Uterus (tissue), 4 donors: Measurements from ENCODE around the gene C18orf63. TPM values are rescaled to one million over a fixed set of nuclear protein-coding genes. Genes with fewer than 3 reads are reported as not detected.

Experiments
- DNase-seq, 2 donors: peaks; one replicate each; pipeline ENCODE4 v3.0.0-alpha.2; 2019 to 2020
- H3K27ac ChIP-seq, 2 donors: fragments of 200-600 bp; sonication (generic); 1 replicate in 1 of 2; 2 replicates in 1 of 2; pipeline ENCODE4 v1.5.1; 2016 to 2018
- H3K27me3 ChIP-seq, 2 donors: fragments of 200-600 bp; sonication (generic); one replicate each; pipeline ENCODE4 v1.5.1; 2018 to 2019; ENCODE audit warnings: control low read depth in 1 of 2
- H3K36me3 ChIP-seq, 2 donors: fragments of 200-600 bp; sonication (generic); one replicate each; pipeline ENCODE4 v1.5.1; 2019; ENCODE audit warnings: control low read depth in 1 of 2
- H3K4me1 ChIP-seq, 2 donors: fragments of 200-600 bp; sonication (generic); one replicate each; pipeline ENCODE4 v1.5.1; 2018 to 2019; ENCODE audit warnings: control low read depth in 1 of 2
- H3K4me3 ChIP-seq, 2 donors: fragments of 200-600 bp; sonication (generic); 1 replicate in 1 of 2; 2 replicates in 1 of 2; pipeline ENCODE4 v1.5.1; 2018 to 2019; ENCODE audit warnings: mild to moderate bottlenecking in 1 of 2
- H3K9me3 ChIP-seq, 2 donors: fragments of 200-600 bp; sonication (generic); one replicate each; pipeline ENCODE4 v1.5.1; 2019; ENCODE audit warnings: control low read depth in 1 of 2
- POLR2A ChIP-seq, 2 donors: fragments of 450-650 bp; IDR thresholded peaks; one replicate each; pipeline ENCODE4 v1.6.1; 2016; ENCODE audit warnings: antibody characterized with exemption in 2 of 2, mild to moderate bottlenecking in 1 of 2, moderate library complexity in 1 of 2
- intact Hi-C: fragments of 100-400 bp; cut with DNase I; formaldehyde crosslinking; loops from one replicate; pipeline ENCODE4 v1.15.1; 2023; ENCODE audit warnings: low total_unique reads
- total RNA-seq, 4 donors: library from RNA; depleted of rRNA in 3 of 4; stranded (reverse); fragments of >200 nt in 3 of 4; gene quantifications; one replicate each; pipeline versions ENCODE4 v1.1.0 to v1.2.4, GENCODE V29; 2014 to 2023
- TF ChIP-seq, protein P1 (sequence below), 4 experiments: fragments of 200-600 bp in 2 of 4; fragments of 450-650 bp in 2 of 4; sonication (generic) in 2 of 4; IDR thresholded peaks; one replicate each; pipeline ENCODE4 v1.5.1; 2016 to 2019; ENCODE audit warnings: antibody characterized with exemption in 4 of 4, mild to moderate bottlenecking in 2 of 4, moderate library complexity in 1 of 4
- donor health status: DM: yes; HTN: yes; CAD: no.

Gene C18orf63
- total RNA-seq, 4 donors from 2014 or later = not detected

DNA sequence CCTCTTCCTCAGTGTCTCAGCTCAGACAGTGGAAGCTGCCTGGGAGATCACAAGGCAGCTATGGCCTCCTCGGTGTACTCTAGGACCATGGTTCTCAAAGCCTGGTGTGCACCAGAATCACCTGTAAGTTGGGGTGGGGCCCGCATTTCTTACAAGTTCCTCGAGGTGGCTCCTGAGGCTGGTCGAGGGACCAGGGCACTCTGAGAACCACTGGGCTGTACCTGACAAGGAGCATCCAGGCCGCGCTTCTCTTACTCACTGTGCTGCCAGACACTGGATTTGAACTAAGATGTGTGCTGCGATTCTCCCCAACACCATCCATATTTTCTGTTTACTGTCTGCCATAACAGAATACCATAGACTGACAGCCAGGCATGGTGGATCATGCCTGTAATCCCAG lies 81.9 kb downstream of the C18orf63 start:
- intact Hi-C loops = no loop called here
- no peak for TF ChIP-seq POLR2A (IDR thresholded peaks at IDR 0.05)
- TF ChIP-seq, protein P1, sequence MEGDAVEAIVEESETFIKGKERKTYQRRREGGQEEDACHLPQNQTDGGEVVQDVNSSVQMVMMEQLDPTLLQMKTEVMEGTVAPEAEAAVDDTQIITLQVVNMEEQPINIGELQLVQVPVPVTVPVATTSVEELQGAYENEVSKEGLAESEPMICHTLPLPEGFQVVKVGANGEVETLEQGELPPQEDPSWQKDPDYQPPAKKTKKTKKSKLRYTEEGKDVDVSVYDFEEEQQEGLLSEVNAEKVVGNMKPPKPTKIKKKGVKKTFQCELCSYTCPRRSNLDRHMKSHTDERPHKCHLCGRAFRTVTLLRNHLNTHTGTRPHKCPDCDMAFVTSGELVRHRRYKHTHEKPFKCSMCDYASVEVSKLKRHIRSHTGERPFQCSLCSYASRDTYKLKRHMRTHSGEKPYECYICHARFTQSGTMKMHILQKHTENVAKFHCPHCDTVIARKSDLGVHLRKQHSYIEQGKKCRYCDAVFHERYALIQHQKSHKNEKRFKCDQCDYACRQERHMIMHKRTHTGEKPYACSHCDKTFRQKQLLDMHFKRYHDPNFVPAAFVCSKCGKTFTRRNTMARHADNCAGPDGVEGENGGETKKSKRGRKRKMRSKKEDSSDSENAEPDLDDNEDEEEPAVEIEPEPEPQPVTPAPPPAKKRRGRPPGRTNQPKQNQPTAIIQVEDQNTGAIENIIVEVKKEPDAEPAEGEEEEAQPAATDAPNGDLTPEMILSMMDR (IDR thresholded peaks at IDR 0.05) = no peak
- no peaks in the 10 kb centered on the region for H3K36me3 ChIP-seq
- no peak overlapping the region for H3K27ac ChIP-seq
- H3K9me3 ChIP-seq = no peaks in the 10 kb centered on the region
- no peak for DNase-seq
- no peak overlapping the region for H3K4me3 ChIP-seq
- H3K4me1 ChIP-seq = peaks cover 0 to 3% of the 10 kb centered on the region in 2 donors
- H3K27me3 ChIP-seq = no peaks in the 10 kb centered on the region

DNA sequence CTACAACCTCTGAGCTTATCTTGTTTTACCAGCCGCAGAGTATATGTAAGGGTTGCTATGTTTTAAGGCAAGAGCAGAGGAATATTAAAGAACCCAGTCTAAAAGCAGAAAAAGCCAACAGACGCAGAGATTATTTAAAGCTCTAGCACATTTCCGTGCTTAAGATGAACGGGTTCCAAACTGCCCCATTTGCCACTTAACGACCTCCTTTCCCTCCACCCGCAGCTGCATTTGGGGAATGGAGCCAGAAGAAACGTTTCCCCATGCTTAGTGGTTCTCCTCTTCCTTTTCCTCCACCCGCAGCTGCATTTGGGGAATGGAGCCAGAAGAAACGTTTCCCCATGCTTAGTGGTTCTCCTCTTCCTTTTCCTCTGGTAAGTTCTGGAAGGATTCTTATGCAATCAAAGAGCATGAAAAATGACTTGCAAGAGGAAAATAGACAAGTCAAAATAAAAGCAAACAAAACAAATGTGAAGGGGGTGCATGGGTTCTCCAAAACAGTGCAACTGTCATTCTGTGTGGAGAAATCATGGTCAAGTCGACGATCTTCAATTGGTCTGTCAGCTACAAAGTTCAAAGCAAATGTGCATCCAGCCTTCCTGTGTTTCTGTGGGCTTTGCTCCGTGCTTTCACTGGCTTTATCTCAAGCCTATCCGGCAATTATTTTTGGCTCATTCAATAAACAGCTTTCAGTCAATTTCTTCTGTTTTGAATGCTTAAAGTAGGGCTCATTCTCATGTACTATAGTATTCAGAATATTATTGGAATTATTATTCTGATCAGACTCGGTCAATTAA lies 83.7 kb downstream of the C18orf63 start:
- H3K27me3 ChIP-seq = no peaks in the 10 kb centered on the region
- no peaks in the 10 kb centered on the region for H3K9me3 ChIP-seq
- no peak for TF ChIP-seq POLR2A (IDR thresholded peaks at IDR 0.05)
- TF ChIP-seq, protein P1 (IDR thresholded peaks at IDR 0.05) = no peak
- no peak for DNase-seq
- peaks cover 0 to 3% of the 10 kb centered on the region in 2 donors for H3K4me1 ChIP-seq
- no peaks in the 10 kb centered on the region for H3K36me3 ChIP-seq
- no peak overlapping the region for H3K4me3 ChIP-seq
- intact Hi-C loops = no loop called here
- no peak overlapping the region for H3K27ac ChIP-seq

DNA sequence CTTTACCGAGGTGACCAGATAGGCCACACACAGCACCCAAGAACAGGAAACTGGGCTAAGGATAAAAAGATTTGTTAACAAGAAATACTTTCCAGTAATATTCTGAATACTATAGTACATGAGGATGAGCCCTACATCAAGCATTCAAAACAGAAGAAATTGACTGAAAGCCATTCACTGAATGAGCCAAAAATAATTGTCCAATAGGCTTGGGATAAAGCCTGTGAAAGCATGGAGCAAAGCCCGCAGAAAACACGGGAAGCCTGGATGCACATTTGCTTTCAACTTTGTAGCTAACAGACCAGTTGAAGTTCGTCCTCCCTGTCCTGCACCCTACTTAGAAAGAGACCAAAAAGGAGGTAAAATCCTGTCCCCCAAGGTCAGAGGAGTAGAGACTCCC lies 85.2 kb downstream of the C18orf63 start:
- no peak overlapping the region for H3K27ac ChIP-seq
- DNase-seq = no peak
- H3K9me3 ChIP-seq = no peaks in the 10 kb centered on the region
- no peak for TF ChIP-seq POLR2A (IDR thresholded peaks at IDR 0.05)
- TF ChIP-seq, protein P1 (IDR thresholded peaks at IDR 0.05) = no peak
- no peaks in the 10 kb centered on the region for H3K36me3 ChIP-seq
- no peaks in the 10 kb centered on the region for H3K27me3 ChIP-seq
- H3K4me3 ChIP-seq = no peak overlapping the region
- H3K4me1 ChIP-seq = peaks cover 0 to 2% of the 10 kb centered on the region in 2 donors
- intact Hi-C loops = no loop called here

DNA sequence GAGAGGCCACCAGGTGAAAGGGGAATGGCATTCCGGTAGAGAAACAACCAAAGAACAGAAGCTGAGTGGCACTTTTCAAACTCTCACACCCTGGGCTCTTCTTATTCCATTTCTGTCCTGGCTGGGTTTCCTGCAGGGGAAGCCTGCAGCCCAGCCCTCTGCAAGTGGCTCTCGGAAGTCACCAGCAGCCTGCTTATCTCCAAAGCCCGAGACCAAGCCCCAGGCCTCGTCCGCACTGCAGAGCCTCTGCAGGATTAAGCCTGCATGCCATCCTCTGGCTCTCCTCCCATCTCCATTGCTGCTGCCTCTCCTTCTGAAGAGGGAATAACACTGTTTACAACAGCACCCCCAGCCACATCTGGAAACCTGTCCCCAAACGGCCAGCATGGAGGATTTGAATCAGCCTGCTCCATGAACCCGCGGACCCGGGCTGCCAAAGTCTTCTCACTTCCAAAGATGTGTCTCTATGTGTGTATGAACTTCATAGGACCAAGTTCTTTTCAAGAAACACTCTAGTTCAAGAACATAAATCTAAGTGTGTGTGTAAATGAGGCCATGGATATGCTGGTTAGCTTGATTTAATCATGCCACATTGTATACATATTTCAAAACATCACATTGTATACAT lies 87.3 kb downstream of the C18orf63 start:
- Histone ChIP-seq H3K36me3 (no peaks in the 10 kb centered on the region), H3K27ac (no peak overlapping the region), H3K4me1 (no peaks in the 10 kb centered on the region), H3K9me3 (no peaks in the 10 kb centered on the region), H3K27me3 (no peaks in the 10 kb centered on the region), H3K4me3 (no peak overlapping the region)
- no peak for TF ChIP-seq POLR2A (IDR thresholded peaks at IDR 0.05)
- TF ChIP-seq, protein P1 (IDR thresholded peaks at IDR 0.05) = no peak
- no peak for DNase-seq
- intact Hi-C loops = no loop called here

DNA sequence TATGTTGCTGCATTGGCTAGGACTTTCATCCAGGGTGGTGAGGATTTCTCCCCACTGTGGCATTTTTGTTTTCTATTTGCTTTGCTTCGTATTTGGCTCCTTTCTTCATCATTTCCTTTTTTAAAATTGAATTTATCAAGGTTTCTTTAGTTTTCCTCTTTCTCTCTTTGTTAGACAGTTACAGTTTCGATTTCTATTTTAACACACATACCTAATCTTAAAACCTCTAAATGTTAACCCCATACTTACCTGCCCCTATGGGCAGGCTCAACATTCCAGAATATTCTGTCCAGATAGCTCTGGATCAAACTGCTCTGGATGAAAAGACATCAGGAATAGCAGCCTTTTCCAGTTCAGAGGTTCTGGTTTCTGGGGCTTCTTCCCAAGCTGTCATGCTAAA lies 92.2 kb downstream of the C18orf63 start:
- no peaks in the 10 kb centered on the region for H3K27me3 ChIP-seq
- H3K4me3 ChIP-seq = no peak overlapping the region
- intact Hi-C loops = no loop called here
- TF ChIP-seq, protein P1 (IDR thresholded peaks at IDR 0.05) = no peak
- TF ChIP-seq POLR2A (IDR thresholded peaks at IDR 0.05) = no peak
- no peaks in the 10 kb centered on the region for H3K36me3 ChIP-seq
- H3K27ac ChIP-seq = no peak overlapping the region
- no peaks in the 10 kb centered on the region for H3K9me3 ChIP-seq
- no peaks in the 10 kb centered on the region for H3K4me1 ChIP-seq
- no peak for DNase-seq
